ENCODE measurements around the gene SCGB1C1. TPM values are rescaled to one million over a fixed set of nuclear protein-coding genes. Genes with fewer than 3 reads are reported as not detected.
"Not testable (repeated sequence)": the region's sequence is repeated elsewhere in the genome, so short reads cannot be mapped to it uniquely, and the experiment has no call there.

The SCGB1C1 gene
- not detected for total RNA-seq
- polyA plus RNA-seq, result not detected

GRCh38 chr11:192674-193128 is at the start of gene SCGB1C1:
TSS of gene SCGB1C1 (plus strand) at chr11:193078. CDS start at chr11:193100, 22 bp downstream.
- not testable (repeated sequence) for H3K27ac ChIP-seq (ENCODE audit: low read depth); H3K4me3 ChIP-seq (ENCODE audit: low read depth, low read length); H3K4me1 ChIP-seq (ENCODE audit: insufficient read depth); H3K36me3 ChIP-seq (ENCODE audit: insufficient read depth); DNase-seq (ENCODE audit: extremely low spot score)
- 84% methylated on average over 7 of the region's 11 CpGs for WGBS

- WGBS, result no CpG with 5 or more reads among the region's 13 CpGs
- H3K4me1 ChIP-seq (ENCODE audit: insufficient read depth); H3K4me3 ChIP-seq (ENCODE audit: low read depth, low read length); H3K36me3 ChIP-seq (ENCODE audit: insufficient read depth); DNase-seq (ENCODE audit: extremely low spot score); H3K27ac ChIP-seq (ENCODE audit: low read depth): not testable (repeated sequence)
Measured at GRCh38 chr11:180242-180641, 12.6 kb upstream of the SCGB1C1 start.

GRCh38 chr11:189200-189783 is 3.6 kb upstream of the SCGB1C1 start:
- H3K4me1 ChIP-seq (ENCODE audit: insufficient read depth); H3K4me3 ChIP-seq (ENCODE audit: low read depth, low read length); H3K36me3 ChIP-seq (ENCODE audit: insufficient read depth); H3K27ac ChIP-seq (ENCODE audit: low read depth); DNase-seq (ENCODE audit: extremely low spot score): not testable (repeated sequence)
- WGBS, result 78% methylated on average over 40 of the region's 55 CpGs

- H3K36me3 ChIP-seq (ENCODE audit: insufficient read depth); H3K27ac ChIP-seq (ENCODE audit: low read depth); H3K4me1 ChIP-seq (ENCODE audit: insufficient read depth); H3K4me3 ChIP-seq (ENCODE audit: low read depth, low read length); DNase-seq (ENCODE audit: extremely low spot score): not testable (repeated sequence)
- WGBS, result 64% methylated on average over 10 of the region's 25 CpGs
Measured at GRCh38 chr11:189843-190311, 3.0 kb upstream of the SCGB1C1 start.

DNA sequence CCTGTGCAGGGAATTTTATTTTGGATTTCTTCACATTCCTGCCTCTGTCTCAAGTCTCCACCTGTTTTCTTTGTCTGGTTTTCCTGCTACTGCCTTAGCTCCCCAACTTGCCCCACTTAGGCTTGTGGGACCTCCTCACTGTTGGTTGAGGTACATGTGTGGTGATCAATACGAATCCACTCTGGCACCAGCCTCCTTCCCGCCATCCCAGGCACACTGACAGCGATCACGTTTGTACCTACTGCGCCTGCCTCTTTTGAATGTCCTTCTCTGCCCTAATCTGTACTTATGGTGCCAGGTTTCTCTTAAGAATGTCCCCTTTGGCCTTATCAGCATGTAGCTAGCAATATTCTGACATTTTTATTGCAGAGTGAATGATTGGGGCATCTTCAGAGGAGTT is 2.3 kb upstream of the SCGB1C1 start:
- not testable (repeated sequence) for H3K4me3 ChIP-seq (ENCODE audit: low read depth, low read length); H3K27ac ChIP-seq (ENCODE audit: low read depth); H3K4me1 ChIP-seq (ENCODE audit: insufficient read depth); DNase-seq (ENCODE audit: extremely low spot score); H3K36me3 ChIP-seq (ENCODE audit: insufficient read depth)
- WGBS, result 76% methylated on average over 5 of the region's 5 CpGs

- WGBS, result 30% methylated on average over 7 of the region's 8 CpGs
- H3K4me3 ChIP-seq (ENCODE audit: low read depth, low read length); H3K36me3 ChIP-seq (ENCODE audit: insufficient read depth); H3K4me1 ChIP-seq (ENCODE audit: insufficient read depth); H3K27ac ChIP-seq (ENCODE audit: low read depth); DNase-seq (ENCODE audit: extremely low spot score): not testable (repeated sequence)
Measured at GRCh38 chr11:191490-192478, 1.1 kb upstream of the SCGB1C1 start.

DNA sequence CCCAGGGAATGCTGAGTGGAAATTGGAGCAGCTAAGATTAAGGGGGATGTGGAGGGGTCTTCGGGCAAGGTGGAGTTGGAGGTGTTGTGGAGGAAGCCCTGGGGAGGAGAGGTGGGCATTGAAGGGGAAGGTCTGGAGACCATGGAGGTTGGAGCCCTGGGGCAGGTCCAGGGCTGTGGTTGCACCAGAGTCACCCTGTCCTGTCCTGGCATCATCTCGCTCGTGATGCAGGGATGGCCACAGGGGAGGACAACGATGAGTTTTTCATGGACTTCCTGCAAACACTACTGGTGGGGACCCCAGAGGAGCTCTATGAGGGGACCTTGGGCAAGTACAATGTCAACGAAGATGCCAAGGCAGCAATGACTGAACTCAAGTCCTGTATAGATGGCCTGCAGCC is 603 bp downstream of the SCGB1C1 start:
- not testable (repeated sequence) for DNase-seq (ENCODE audit: extremely low spot score); H3K36me3 ChIP-seq (ENCODE audit: insufficient read depth); H3K4me3 ChIP-seq (ENCODE audit: low read depth, low read length); H3K27ac ChIP-seq (ENCODE audit: low read depth); H3K4me1 ChIP-seq (ENCODE audit: insufficient read depth)
- WGBS, result 76% methylated on average over 5 of the region's 5 CpGs

DNA sequence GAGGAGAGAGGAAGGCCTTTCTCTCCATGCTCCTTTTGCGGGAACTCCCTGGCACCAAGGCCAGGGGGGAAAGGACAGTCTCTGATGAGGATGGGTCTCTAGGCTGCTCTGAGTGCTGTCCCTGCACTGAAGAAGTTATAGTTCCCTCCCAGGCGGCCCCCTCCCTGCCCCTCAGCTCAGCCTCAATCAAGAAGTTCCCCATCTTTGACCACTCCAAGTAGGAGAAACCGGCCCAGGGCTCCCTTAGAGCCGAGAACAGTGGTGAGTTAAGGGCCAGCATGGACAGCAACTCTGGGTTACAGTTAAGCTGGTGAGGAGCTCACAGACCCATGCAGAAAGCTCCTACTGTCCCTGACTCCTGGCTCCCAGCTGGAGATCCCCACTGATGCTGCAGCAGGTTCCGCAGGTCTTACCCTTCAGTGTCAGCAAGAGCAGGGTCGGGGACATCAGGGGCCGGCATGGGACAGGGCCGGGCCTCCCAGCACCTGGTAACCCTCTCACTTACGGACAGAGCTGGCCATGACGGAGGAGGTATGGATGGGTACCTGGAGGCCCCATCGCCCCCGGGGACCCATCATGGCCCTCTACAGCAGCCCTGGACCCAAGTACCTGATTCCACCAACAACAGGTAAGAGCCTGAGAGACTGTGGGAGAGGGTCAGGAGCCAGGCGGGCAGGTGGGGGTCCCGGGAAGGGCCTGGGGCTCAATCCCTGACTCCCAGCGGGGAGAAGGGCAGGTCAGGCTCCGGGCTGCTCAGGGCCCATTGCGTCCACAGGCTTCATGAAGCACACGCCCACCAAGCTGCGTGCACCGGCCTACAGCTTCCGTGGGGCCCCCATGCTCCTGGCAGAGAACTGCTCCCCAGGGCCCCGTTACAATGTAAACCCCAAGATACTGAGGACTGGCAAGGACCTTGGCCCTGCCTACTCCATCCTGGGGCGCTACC is 4.2 kb downstream of the SCGB1C1 start:
- H3K4me1 ChIP-seq (ENCODE audit: insufficient read depth), result no peaks in the 10 kb centered on the region
- H3K36me3 ChIP-seq (ENCODE audit: insufficient read depth), result no peaks in the 10 kb centered on the region
- WGBS, result 76% methylated on average over 23 of the region's 23 CpGs
- H3K4me3 ChIP-seq (ENCODE audit: low read depth, low read length), result no peak overlapping the region
- H3K27ac ChIP-seq (ENCODE audit: low read depth), result no peak overlapping the region
- DNase-seq (ENCODE audit: extremely low spot score), result no peak

DNA sequence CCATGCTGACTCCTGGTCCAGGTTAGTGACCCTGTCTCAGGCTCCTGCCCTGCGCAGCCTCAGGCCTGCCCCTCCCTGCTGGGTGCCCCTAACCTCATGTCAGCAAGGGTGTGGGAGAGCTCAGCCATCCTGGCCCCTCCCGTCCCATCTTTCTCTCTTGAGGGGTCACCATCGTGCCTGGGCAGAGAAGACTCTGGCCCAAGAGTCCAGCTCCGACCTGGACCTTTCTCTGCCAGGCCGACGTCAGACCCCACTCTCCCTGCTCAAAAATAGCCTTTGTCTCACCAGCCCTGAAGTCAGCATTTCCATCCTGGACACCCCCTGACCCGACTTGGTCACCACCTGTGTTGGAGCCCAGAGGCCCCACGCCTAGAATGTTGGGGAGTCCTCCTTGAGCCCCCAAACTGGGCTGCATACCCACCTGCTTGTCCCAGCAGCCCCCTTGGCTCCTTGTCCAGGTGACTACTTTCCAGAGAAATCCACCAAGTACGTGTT is 4.9 kb downstream of the SCGB1C1 start:
- H3K4me1 ChIP-seq (ENCODE audit: insufficient read depth), result no peaks in the 10 kb centered on the region
- H3K27ac ChIP-seq (ENCODE audit: low read depth), result no peak overlapping the region
- 80% methylated on average over 9 of the region's 9 CpGs for WGBS
- no peaks in the 10 kb centered on the region for H3K36me3 ChIP-seq (ENCODE audit: insufficient read depth)
- DNase-seq (ENCODE audit: extremely low spot score), result no peak
- no peak overlapping the region for H3K4me3 ChIP-seq (ENCODE audit: low read depth, low read length)

DNA sequence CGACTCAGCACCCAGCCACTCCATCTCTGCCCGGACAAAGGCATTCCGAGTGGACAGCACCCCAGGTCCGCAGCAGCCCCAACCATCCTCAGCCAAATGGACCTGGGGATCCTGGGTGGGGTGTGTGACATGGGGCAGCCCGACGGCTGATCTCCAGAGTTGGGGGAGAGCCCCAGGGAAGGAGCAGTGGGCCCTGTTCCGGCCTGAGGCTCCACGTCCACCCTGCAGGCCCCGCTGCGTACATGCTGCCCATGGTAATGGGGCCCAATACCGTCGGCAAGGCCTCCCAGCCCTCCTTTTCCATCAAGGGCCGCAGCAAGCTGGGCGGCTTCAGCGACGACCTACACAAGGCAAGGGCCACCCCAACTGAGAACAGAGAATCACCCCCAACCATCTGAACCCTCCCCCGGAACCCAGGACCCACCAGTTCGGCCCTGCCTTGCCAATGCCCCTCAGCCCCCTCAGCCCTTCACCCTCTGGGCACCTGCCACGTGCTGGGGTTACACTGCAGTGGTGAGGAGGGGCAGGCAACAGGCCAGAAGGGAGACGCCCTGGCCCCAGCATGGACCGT is 5.4 kb downstream of the SCGB1C1 start:
- Histone ChIP-seq H3K4me3 (ENCODE audit: low read depth, low read length) (no peak overlapping the region), H3K27ac (ENCODE audit: low read depth) (no peak overlapping the region), H3K4me1 (ENCODE audit: insufficient read depth) (no peaks in the 10 kb centered on the region), H3K36me3 (ENCODE audit: insufficient read depth) (no peaks in the 10 kb centered on the region)
- 85% methylated on average over 21 of the region's 21 CpGs for WGBS
- DNase-seq (ENCODE audit: extremely low spot score), result no peak

DNA sequence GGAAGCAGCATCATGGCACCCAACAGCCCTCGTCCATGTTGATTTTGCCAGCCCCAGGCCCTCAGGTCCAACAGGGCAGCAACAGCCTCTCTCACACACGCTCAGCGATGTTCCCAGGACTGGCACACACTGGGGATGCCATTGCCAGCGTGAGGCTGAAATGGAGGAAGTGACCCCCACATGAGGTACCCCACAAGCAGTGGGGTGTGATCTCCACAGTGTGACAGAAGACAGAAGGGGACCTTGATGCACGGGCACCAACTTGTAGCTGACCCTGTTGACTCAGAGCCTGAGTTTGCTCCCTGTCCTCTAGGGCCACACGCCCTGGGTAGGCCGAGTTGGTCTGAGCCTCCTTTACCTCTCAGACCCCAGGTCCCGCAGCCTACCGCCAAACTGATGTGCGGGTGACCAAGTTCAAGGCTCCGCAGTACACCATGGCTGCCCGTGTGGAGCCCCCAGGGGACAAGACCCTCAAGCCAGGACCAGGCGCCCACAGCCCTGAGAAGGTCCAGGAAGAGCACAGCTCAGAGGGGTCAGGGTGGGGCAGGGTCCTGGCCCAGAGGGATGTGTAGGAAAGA is 6.2 kb downstream of the SCGB1C1 start:
- no peak overlapping the region for H3K27ac ChIP-seq (ENCODE audit: low read depth)
- no peaks in the 10 kb centered on the region for H3K36me3 ChIP-seq (ENCODE audit: insufficient read depth)
- 80% methylated on average over 13 of the region's 13 CpGs for WGBS
- DNase-seq (ENCODE audit: extremely low spot score), result no peak
- no peak overlapping the region for H3K4me3 ChIP-seq (ENCODE audit: low read depth, low read length)
- H3K4me1 ChIP-seq (ENCODE audit: insufficient read depth), result no peaks in the 10 kb centered on the region

DNA sequence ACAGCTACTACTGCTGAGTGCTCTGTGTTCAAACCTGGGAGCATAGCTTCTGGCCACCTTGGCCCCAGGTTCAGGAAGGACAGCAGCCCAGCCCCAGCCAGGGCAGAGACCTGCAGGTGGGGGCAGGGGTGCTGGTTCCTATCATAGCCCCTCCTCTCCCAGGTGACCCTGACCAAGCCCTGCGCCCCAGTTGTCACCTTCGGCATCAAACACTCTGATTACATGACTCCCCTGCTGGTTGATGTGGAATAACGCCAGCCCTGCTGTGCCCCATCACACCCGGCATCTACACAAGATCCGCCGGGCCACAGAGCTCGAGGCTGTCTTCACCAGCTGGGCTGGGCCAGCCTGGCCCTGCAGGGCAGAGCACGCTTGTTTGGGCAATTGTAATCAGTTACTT is 6.9 kb downstream of the SCGB1C1 start:
- no peak overlapping the region for H3K4me3 ChIP-seq (ENCODE audit: low read depth, low read length)
- no peak overlapping the region for H3K27ac ChIP-seq (ENCODE audit: low read depth)
- WGBS, result 78% methylated on average over 8 of the region's 8 CpGs
- no peak for DNase-seq (ENCODE audit: extremely low spot score)
- H3K36me3 ChIP-seq (ENCODE audit: insufficient read depth), result no peaks in the 10 kb centered on the region
- no peaks in the 10 kb centered on the region for H3K4me1 ChIP-seq (ENCODE audit: insufficient read depth)

All from urinary bladder (tissue), 4 donors.